Adrenal gland (tissue), 5 donors: ENCODE data around the gene PAN3.

Experiments used
- CTCF ChIP-seq, 6 experiments: fragments of 450-650 bp in 4 of 6; fragments of 200-600 bp in 2 of 6; sonication (generic) in 1 of 6; IDR thresholded peaks; 1 replicate in 5 of 6; 2 replicates in 1 of 6; pipeline versions ENCODE4 v1.5.1 to v1.8.0; 2016 to 2021; ENCODE audit warnings: antibody characterized with exemption in 6 of 6, mild to moderate bottlenecking in 2 of 6, moderate library complexity in 1 of 6
- POLR2A ChIP-seq, 2 donors: fragments of 450-650 bp; IDR thresholded peaks; one replicate each; pipeline ENCODE4 v1.6.1; 2017; ENCODE audit warnings: antibody characterized with exemption in 2 of 2, mild to moderate bottlenecking in 2 of 2, moderate library complexity in 1 of 2
- donor health status: DM: no; HTN: no; CAD: no.

GRCh38 chr13:28322256-28322905 is 184.0 kb downstream of the PAN3 start:
- TF ChIP-seq CTCF (IDR thresholded peaks at IDR 0.05) (no peak), POLR2A (IDR thresholded peaks at IDR 0.05) (no peak)
